H9 (cell line): ENCODE data around the gene MNX1. TPM values are rescaled to one million over a fixed set of nuclear protein-coding genes. Genes with fewer than 3 reads are reported as not detected.

Source experiments
- DNase-seq: peaks from one replicate; pipeline ENCODE4 v3.0.0-alpha.2; 2017
- H2AFZ ChIP-seq: one replicate; pipeline ENCODE4 v1.6.1; 2013; ENCODE audit warnings: mild to moderate bottlenecking, low read length, control low read depth, moderate library complexity
- H2AK5ac ChIP-seq: 2 replicates; pipeline ENCODE4 v1.6.1; 2013; ENCODE audit warnings: low read length, control low read depth, mixed read lengths; ENCODE audit not compliant: insufficient read length
- H2BK120ac ChIP-seq: one replicate; pipeline ENCODE4 v1.6.1; 2013; ENCODE audit warnings: low read depth, mild to moderate bottlenecking, low read length, control low read depth, inconsistent platforms; ENCODE audit not compliant: poor library complexity, severe bottlenecking
- H2BK12ac ChIP-seq: 2 replicates; pipeline ENCODE4 v1.6.1; 2013; ENCODE audit warnings: low read length, control low read depth, mixed read lengths, low read depth; ENCODE audit not compliant: insufficient read length
- H2BK15ac ChIP-seq: 2 replicates; pipeline ENCODE4 v1.6.1; 2013; ENCODE audit warnings: low read depth, low read length, control low read depth
- H2BK20ac ChIP-seq: one replicate; pipeline ENCODE4 v1.6.1; 2013; ENCODE audit warnings: low read depth, mild to moderate bottlenecking, low read length, control low read depth, inconsistent platforms; ENCODE audit not compliant: poor library complexity, severe bottlenecking
- H2BK5ac ChIP-seq: 2 replicates; pipeline ENCODE4 v1.6.1; 2013; ENCODE audit warnings: low read length, control low read depth, mixed read lengths; ENCODE audit not compliant: insufficient read length
- H3K14ac ChIP-seq: 2 replicates; pipeline ENCODE4 v1.6.1; 2013; ENCODE audit warnings: low read length, control low read depth; ENCODE audit not compliant: insufficient read depth
- H3K18ac ChIP-seq: 2 replicates; pipeline ENCODE4 v1.6.1; 2013; ENCODE audit warnings: low read depth, mild to moderate bottlenecking, mixed read lengths, low read length, control low read depth; ENCODE audit not compliant: insufficient read length
- H3K23ac ChIP-seq: 2 replicates; pipeline ENCODE4 v1.6.1; 2013; ENCODE audit warnings: low read length, control low read depth, mixed read lengths, low read depth; ENCODE audit not compliant: insufficient read length
- H3K23me2 ChIP-seq: 2 replicates; pipeline ENCODE4 v1.6.1; 2013; ENCODE audit warnings: low read depth, mild to moderate bottlenecking, mixed read lengths, low read length, control low read depth; ENCODE audit not compliant: insufficient read length, poor library complexity, severe bottlenecking
- H3K27ac ChIP-seq: 2 replicates; pipeline ENCODE4 v1.5.1; 2013; ENCODE audit warnings: low read length, control low read depth, mixed read lengths, low read depth; ENCODE audit not compliant: insufficient read length
- H3K27me3 ChIP-seq: 2 replicates; pipeline ENCODE4 v1.6.1; 2013; ENCODE audit warnings: low read length, control low read depth, inconsistent platforms; ENCODE audit not compliant: insufficient read depth
- H3K4ac ChIP-seq: 2 replicates; pipeline ENCODE4 v1.6.1; 2013; ENCODE audit warnings: low read depth, mild to moderate bottlenecking, control low read depth, inconsistent platforms, low read length, moderate library complexity
- H3K4me1 ChIP-seq: 2 replicates; pipeline ENCODE4 v1.6.1; 2013; ENCODE audit warnings: low read length, control low read depth, inconsistent platforms; ENCODE audit not compliant: insufficient read depth
- H3K4me2 ChIP-seq: 2 replicates; pipeline ENCODE4 v1.6.1; 2013; ENCODE audit warnings: low read length, control low read depth, mixed read lengths; ENCODE audit not compliant: insufficient read length, insufficient read depth
- H3K56ac ChIP-seq: 2 replicates; pipeline ENCODE4 v1.6.1; 2013; ENCODE audit warnings: low read depth, mild to moderate bottlenecking, mixed read lengths, low read length, control low read depth; ENCODE audit not compliant: insufficient read length
- H3K79me1 ChIP-seq: 2 replicates; pipeline ENCODE4 v1.6.1; 2013; ENCODE audit warnings: low read depth, mild to moderate bottlenecking, moderate library complexity, low read length, control low read depth, inconsistent platforms; ENCODE audit not compliant: insufficient read depth, poor library complexity, severe bottlenecking
- H3K79me2 ChIP-seq: 2 replicates; pipeline ENCODE4 v1.6.1; 2013; ENCODE audit warnings: low read length, control low read depth, inconsistent platforms; ENCODE audit not compliant: insufficient read depth
- H3K9ac ChIP-seq: 2 replicates; pipeline ENCODE4 v1.6.1; 2013; ENCODE audit warnings: low read length, control low read depth, mixed read lengths; ENCODE audit not compliant: insufficient read length; ENCODE audit errors: extremely low read depth
- H3K9me3 ChIP-seq: one replicate; pipeline ENCODE4 v1.6.1; 2013; ENCODE audit warnings: low read depth, low read length, inconsistent platforms; ENCODE audit not compliant: control insufficient read depth
- H3T11ph ChIP-seq: one replicate; pipeline ENCODE4 v1.6.1; 2013; ENCODE audit warnings: mild to moderate bottlenecking, low read length, control low read depth, inconsistent platforms
- H4K20me1 ChIP-seq: one replicate; pipeline ENCODE4 v1.6.1; 2013; ENCODE audit not compliant: control insufficient read depth, insufficient read length, insufficient read depth
- H4K5ac ChIP-seq: 2 replicates; pipeline ENCODE4 v1.6.1; 2013; ENCODE audit warnings: low read depth, mild to moderate bottlenecking, mixed read lengths, low read length, control low read depth; ENCODE audit not compliant: insufficient read length
- H4K8ac ChIP-seq: replicated peaks from 2 replicates; pipeline ENCODE4 v1.6.1; 2013; ENCODE audit warnings: low read length, control low read depth, mixed read lengths, low read depth; ENCODE audit not compliant: insufficient read length
- H4K91ac ChIP-seq: 2 replicates; pipeline ENCODE4 v1.6.1; 2013; ENCODE audit warnings: low read depth, mild to moderate bottlenecking, moderate library complexity, mixed read lengths, low read length, control low read depth; ENCODE audit not compliant: insufficient read length
- H3K27ac Mint-ChIP-seq, 3 experiments: 2 replicates in 2 of 3; 3 replicates in 1 of 3; pipeline ENCODE4 v1.8.0; 2020 to 2021; ENCODE audit warnings: mixed read lengths in 3 of 3, mild to moderate bottlenecking in 1 of 3, moderate library complexity in 1 of 3
- H3K27me3 Mint-ChIP-seq: 2 replicates; pipeline ENCODE4 v1.8.0; 2021; ENCODE audit warnings: low read depth, mild to moderate bottlenecking, moderate library complexity, mixed read lengths
- H3K36me3 Mint-ChIP-seq, 3 experiments: 2 replicates in 2 of 3; 3 replicates in 1 of 3; pipeline ENCODE4 v1.8.0; 2020 to 2021; ENCODE audit warnings: low read depth in 3 of 3, mixed read lengths in 3 of 3; ENCODE audit not compliant: insufficient read depth in 1 of 3
- H3K4me1 Mint-ChIP-seq, 2 experiments: 2 replicates each; pipeline ENCODE4 v1.8.0; 2020; ENCODE audit warnings: mixed read lengths in 2 of 2
- H3K4me3 Mint-ChIP-seq, 2 experiments: 2 replicates in 1 of 2; 3 replicates in 1 of 2; pipeline ENCODE4 v1.8.0; 2020 to 2021; ENCODE audit warnings: mild to moderate bottlenecking in 2 of 2, mixed read lengths in 2 of 2, moderate library complexity in 1 of 2
- H3K9me3 Mint-ChIP-seq, 2 experiments: 2 replicates in 1 of 2; 3 replicates in 1 of 2; pipeline ENCODE4 v1.8.0; 2020; ENCODE audit warnings: mild to moderate bottlenecking in 2 of 2, mixed read lengths in 2 of 2, moderate library complexity in 1 of 2
- CTCF ChIP-seq: fragments of 200-600 bp; sonication (generic); conservative IDR thresholded peaks from 3 replicates; pipeline ENCODE4 v1.8.0; 2021; ENCODE audit warnings: antibody characterized with exemption, mild to moderate bottlenecking
- WGBS: extraction: QIAGEN DNeasy Blood & Tissue Kit; methylation state at CpG from one replicate; pipeline ENCODE4 v1.1.7; 2013; ENCODE audit warnings: missing lambda C conversion rate, low lambda C conversion rate, mixed read lengths; ENCODE audit not compliant: insufficient read length; ENCODE audit errors: extremely low coverage; 5-methylcytosine and 5-hydroxymethylcytosine counted together
- total RNA-seq: library from RNA; stranded (reverse); gene quantifications from 2 replicates; pipeline ENCODE4 v1.2.1, GENCODE V29; 2021

The MNX1 gene
- total RNA-seq, 1 experiment from 2014 or later: not detected

- Histone ChIP-seq H4K8ac (no peak overlapping the region), H3T11ph (no peak overlapping the region), H3K14ac (no peak overlapping the region), H2BK5ac (no peak overlapping the region), H3K27ac (no peak overlapping the region), H3K4ac (no peak overlapping the region), H3K9me3 (no peaks in the 10 kb centered on the region), H2AFZ (no peak overlapping the region), H3K56ac (no peak overlapping the region), H2AK5ac (no peak overlapping the region), H3K4me2 (no peak overlapping the region), H3K18ac (no peak overlapping the region), H4K20me1 (no peaks in the 10 kb centered on the region), H3K4me1 (peaks cover 7% of the 10 kb centered on the region; the same call in 1 of the 2 replicates), H3K79me1 (no peaks in the 10 kb centered on the region), H4K5ac (no peak overlapping the region), H2BK120ac (no peak overlapping the region), H4K91ac (no peak overlapping the region), H3K9ac (no peak overlapping the region), H3K23ac (no peak overlapping the region), H2BK20ac (no peak overlapping the region), H3K79me2 (no peaks in the 10 kb centered on the region), H2BK15ac (no peak overlapping the region), H3K27me3 (peaks cover 86% of the 10 kb centered on the region), H3K23me2 (peaks cover 5% of the 10 kb centered on the region), H2BK12ac (no peak overlapping the region)
- H3K4me1 Mint-ChIP-seq: peaks cover 22 to 25% of the 10 kb centered on the region in 2 experiments
- peaks cover 4 to 10% of the 10 kb centered on the region in 2 experiments; a peak in 2 of 5 replicates for H3K9me3 Mint-ChIP-seq
- H3K27ac Mint-ChIP-seq: no peak overlapping the region
- no peak overlapping the region; a peak in 1 of 5 replicates for H3K4me3 Mint-ChIP-seq
- no peak for DNase-seq
- peaks cover 91% of the 10 kb centered on the region for H3K27me3 Mint-ChIP-seq
- TF ChIP-seq CTCF: no peak
- H3K36me3 Mint-ChIP-seq: no peaks in the 10 kb centered on the region
- WGBS: no CpG with 5 or more reads among the region's 130 CpGs
Observed at GRCh38 chr7:157009778-157010587, 480 bp downstream of the MNX1 start.
